Measurements from ENCODE around the gene TXLNG. TPM values are rescaled to one million over a fixed set of nuclear protein-coding genes. Genes with fewer than 3 reads are reported as not detected.
A peak's percentile ranks its signal among the peaks of the same experiment; 100 is the strongest.

TXLNG gene
- total RNA-seq, 1 donor from 2014 or later: 13.1 TPM

DNA sequence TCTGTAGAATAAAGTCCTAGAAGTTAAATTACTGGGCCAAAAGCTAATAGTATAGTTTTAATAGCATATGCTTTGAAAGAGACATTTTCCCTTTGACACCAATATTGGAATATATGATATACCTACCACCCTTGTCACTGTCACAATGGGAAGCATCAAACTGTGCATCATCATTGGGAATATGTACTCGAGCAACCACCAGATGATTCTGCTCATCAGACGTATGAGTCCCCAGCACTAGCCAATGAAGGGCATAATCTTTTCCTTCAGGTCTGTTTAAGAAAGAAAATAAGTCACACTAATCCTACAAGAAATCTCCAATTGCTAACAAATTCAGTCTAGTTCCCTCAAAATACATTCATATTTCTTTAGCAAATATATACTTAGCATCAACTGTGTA lies 76.6 kb downstream of the TXLNG start:
- DNase-seq (no peak), ATAC-seq (ENCODE audit: low read depth) (no peak)
- Mint-ChIP-seq H3K4me3 (no peak overlapping the region), H3K27ac (no peak overlapping the region), H3K36me3 (ENCODE audit: low read depth) (peaks cover 41% of the 10 kb centered on the region), H3K27me3 (no peaks in the 10 kb centered on the region), H3K9me3 (no peaks in the 10 kb centered on the region), H3K4me1 (peaks cover 23% of the 10 kb centered on the region)
- intact Hi-C loops (cut with micrococcal nuclease): loop anchor here (10.0 kb wide), 1 partner anchor 1188 kb away; no protein-coding TSS in a partner anchor
- ChIA-PET CTCF (no interaction called here), POLR2A (interaction anchor here (0.6 kb wide), 1 partner anchor 50 kb away, joined by 3 read pairs; no protein-coding TSS in a partner anchor)
- TF ChIP-seq, protein P1, sequence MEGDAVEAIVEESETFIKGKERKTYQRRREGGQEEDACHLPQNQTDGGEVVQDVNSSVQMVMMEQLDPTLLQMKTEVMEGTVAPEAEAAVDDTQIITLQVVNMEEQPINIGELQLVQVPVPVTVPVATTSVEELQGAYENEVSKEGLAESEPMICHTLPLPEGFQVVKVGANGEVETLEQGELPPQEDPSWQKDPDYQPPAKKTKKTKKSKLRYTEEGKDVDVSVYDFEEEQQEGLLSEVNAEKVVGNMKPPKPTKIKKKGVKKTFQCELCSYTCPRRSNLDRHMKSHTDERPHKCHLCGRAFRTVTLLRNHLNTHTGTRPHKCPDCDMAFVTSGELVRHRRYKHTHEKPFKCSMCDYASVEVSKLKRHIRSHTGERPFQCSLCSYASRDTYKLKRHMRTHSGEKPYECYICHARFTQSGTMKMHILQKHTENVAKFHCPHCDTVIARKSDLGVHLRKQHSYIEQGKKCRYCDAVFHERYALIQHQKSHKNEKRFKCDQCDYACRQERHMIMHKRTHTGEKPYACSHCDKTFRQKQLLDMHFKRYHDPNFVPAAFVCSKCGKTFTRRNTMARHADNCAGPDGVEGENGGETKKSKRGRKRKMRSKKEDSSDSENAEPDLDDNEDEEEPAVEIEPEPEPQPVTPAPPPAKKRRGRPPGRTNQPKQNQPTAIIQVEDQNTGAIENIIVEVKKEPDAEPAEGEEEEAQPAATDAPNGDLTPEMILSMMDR (IDR thresholded peaks at IDR 0.05): no peak

DNA sequence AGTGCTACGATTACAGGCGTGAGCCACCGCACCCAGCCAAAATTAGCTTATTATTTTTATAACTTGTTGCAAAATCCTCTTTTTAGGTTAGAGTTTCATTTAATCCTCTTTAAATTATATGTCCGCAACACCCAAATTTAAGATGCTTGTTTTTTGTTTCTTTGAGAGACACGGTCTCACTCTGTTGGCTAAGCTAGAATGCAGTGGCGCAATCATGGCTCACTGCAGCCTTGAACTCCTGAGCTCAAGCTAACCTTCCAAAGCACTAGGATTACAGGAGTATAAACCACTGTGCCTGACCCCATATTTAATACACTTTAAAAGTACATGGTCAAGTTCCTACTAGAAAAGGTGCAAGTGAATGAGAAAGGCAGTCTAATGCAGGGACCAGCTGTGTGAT lies 81.7 kb downstream of the TXLNG start:
- no peak overlapping the region for H3K27ac Mint-ChIP-seq
- no peak overlapping the region for H3K4me3 Mint-ChIP-seq
- intact Hi-C loops (cut with micrococcal nuclease): loop anchor here (10.0 kb wide), 1 partner anchor 1193 kb away; no protein-coding TSS in a partner anchor
- H3K36me3 Mint-ChIP-seq (ENCODE audit: low read depth): peaks cover 20% of the 10 kb centered on the region
- DNase-seq (no peak), ATAC-seq (ENCODE audit: low read depth) (no peak)
- H3K9me3 Mint-ChIP-seq: no peaks in the 10 kb centered on the region
- peaks cover 47% of the 10 kb centered on the region for H3K4me1 Mint-ChIP-seq
- no peaks in the 10 kb centered on the region for H3K27me3 Mint-ChIP-seq
- POLR2A ChIA-PET: interaction anchor here (0.6 to 4.5 kb wide), 2 partner anchors 15 to 203 kb away, joined by 3 to 51 read pairs; no protein-coding TSS in a partner anchor
- CTCF ChIA-PET: no interaction called here
- TF ChIP-seq, protein P1 (IDR thresholded peaks at IDR 0.05): no peak

DNA sequence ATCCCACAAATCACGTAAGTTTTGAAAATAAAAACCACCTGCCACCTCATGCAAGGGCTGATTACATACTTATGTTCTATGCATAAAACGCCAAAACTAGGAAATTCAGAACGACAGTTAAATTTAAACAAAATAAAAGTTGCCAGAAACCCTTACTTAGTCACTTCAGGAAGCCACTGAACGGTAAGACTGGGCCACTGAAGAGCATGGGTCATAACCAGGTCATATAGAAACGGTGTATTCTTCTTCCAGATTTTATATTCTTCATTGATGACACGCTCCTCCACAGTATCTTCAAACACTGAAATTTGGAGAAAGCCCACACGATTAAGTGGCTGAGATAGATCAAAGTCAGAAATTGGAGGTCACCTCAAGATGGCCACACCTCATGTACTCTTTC lies 82.7 kb downstream of the TXLNG start:
- Mint-ChIP-seq H3K4me1 (peaks cover 46% of the 10 kb centered on the region), H3K9me3 (no peaks in the 10 kb centered on the region), H3K4me3 (peak overlapping the region; percentile 85), H3K27me3 (no peaks in the 10 kb centered on the region), H3K36me3 (ENCODE audit: low read depth) (peaks cover 16% of the 10 kb centered on the region), H3K27ac (peak overlapping the region; percentile 81)
- DNase-seq (no peak), ATAC-seq (ENCODE audit: low read depth) (no peak)
- TF ChIP-seq, protein P1 (IDR thresholded peaks at IDR 0.05): no peak
- intact Hi-C loops (cut with micrococcal nuclease): loop anchor here (10.0 kb wide), 1 partner anchor 1194 kb away; no protein-coding TSS in a partner anchor
- POLR2A ChIA-PET: interaction anchor here (0.6 to 4.5 kb wide), 3 partner anchors 14 to 35 kb away, joined by 3 to 51 read pairs (median 3); no protein-coding TSS in a partner anchor
- CTCF ChIA-PET: no interaction called here

DNA sequence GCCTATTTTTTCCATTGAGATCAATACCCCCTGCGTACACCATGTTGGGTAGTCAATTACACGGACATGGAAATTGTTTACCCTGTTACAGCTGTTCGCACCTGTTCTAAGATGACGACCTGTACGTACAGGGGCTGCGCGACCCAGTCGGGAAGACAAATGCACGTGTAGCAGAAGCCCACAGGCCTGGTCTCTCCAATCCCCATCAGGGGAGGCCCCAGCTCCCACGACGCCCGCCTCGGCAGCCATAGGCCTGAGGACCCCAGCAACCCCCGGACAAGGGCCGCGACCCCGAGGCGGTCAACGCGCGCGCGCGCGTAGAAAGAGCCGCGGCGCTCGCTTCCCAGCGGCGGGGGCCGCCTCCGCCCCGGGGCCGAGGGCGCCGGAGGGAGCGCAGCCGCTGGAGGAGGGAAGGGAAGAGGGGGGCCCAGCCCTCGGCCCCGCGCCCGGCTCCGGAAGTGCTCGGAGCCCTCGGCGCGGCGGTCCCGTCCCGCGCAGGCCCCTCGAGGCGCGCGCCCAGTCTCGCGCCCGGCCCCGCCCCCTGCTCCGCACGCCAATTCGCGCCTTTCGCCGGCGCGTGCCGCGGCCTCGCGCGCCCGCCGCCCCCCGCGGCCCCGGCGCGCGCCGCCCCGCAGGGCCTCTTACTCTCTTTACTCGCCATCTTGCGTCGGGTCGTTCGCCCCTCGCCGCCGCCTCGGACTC lies 83.3 kb downstream of the TXLNG start:
- Mint-ChIP-seq H3K4me3 (peak overlapping the region; percentile 91), H3K4me1 (peaks cover 49% of the 10 kb centered on the region), H3K9me3 (no peaks in the 10 kb centered on the region), H3K36me3 (ENCODE audit: low read depth) (peaks cover 16% of the 10 kb centered on the region), H3K27me3 (no peaks in the 10 kb centered on the region), H3K27ac (peak overlapping the region; percentile 94)
- ChIA-PET POLR2A (interaction anchor here (0.6 to 4.5 kb wide), 4 partner anchors 13 to 34 kb away, joined by 3 to 51 read pairs (median 6); no protein-coding TSS in a partner anchor), CTCF (no interaction called here)
- intact Hi-C loops (cut with micrococcal nuclease): loop anchor here (1.0 to 10.0 kb wide), 8 partner anchors 13 to 1555 kb away; partner anchors contain the start of genes CDKL5, REPS2, SCML1 and TXLNG
- TF ChIP-seq, protein P1 (IDR thresholded peaks at IDR 0.05): no peak
- ATAC-seq (ENCODE audit: low read depth): peak; percentile 37
- peak; percentile 57 for DNase-seq
